Right lobe of liver (tissue), 4 donors: Measurements from ENCODE around the gene CC2D1A.

Source experiments
- POLR2A ChIP-seq: fragments of 450-650 bp; IDR thresholded peaks from one replicate; pipeline ENCODE4 v1.6.1; 2017; ENCODE audit warnings: antibody characterized with exemption, mild to moderate bottlenecking
- TF ChIP-seq, protein P1 (sequence below), 4 donors: fragments of 200-600 bp in 3 of 4; fragments of 450-650 bp in 1 of 4; IDR thresholded peaks; one replicate each; pipeline versions ENCODE4 v1.5.1 to v1.8.0; 2016 to 2022; ENCODE audit warnings: antibody characterized with exemption in 4 of 4, mild to moderate bottlenecking in 2 of 4
- donor health status: DM: no; HTN: no; CAD: no.
- donor health status: DM: no; HTN: no; CAD: no.
- donor health status: DM: no; HTN: yes; CAD: no.

- TF ChIP-seq, protein P1, sequence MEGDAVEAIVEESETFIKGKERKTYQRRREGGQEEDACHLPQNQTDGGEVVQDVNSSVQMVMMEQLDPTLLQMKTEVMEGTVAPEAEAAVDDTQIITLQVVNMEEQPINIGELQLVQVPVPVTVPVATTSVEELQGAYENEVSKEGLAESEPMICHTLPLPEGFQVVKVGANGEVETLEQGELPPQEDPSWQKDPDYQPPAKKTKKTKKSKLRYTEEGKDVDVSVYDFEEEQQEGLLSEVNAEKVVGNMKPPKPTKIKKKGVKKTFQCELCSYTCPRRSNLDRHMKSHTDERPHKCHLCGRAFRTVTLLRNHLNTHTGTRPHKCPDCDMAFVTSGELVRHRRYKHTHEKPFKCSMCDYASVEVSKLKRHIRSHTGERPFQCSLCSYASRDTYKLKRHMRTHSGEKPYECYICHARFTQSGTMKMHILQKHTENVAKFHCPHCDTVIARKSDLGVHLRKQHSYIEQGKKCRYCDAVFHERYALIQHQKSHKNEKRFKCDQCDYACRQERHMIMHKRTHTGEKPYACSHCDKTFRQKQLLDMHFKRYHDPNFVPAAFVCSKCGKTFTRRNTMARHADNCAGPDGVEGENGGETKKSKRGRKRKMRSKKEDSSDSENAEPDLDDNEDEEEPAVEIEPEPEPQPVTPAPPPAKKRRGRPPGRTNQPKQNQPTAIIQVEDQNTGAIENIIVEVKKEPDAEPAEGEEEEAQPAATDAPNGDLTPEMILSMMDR (IDR thresholded peaks at IDR 0.05) = no peak
- TF ChIP-seq POLR2A = no peak
Measured at GRCh38 chr19:13966684-13967128, 60.7 kb downstream of the CC2D1A start.
